Tibial artery (tissue), 4 donors: ENCODE data around the gene NSD1.

Experiments used
- DNase-seq, 2 donors: peaks; one replicate each; pipeline ENCODE4 v3.0.0-alpha.2; 2019
- H3K27ac ChIP-seq, 2 donors: fragments of 200-600 bp; sonication (generic) in 1 of 2; 1 replicate in 1 of 2; 2 replicates in 1 of 2; pipeline ENCODE4 v1.5.1; 2018 to 2019; ENCODE audit warnings: mild to moderate bottlenecking in 1 of 2
- H3K27me3 ChIP-seq, 2 donors: fragments of 200-600 bp; sonication (generic) in 1 of 2; one replicate each; pipeline versions ENCODE4 v1.5.1 to v1.6.0; 2016 to 2019
- H3K36me3 ChIP-seq, 3 donors: fragments of 200-600 bp; sonication (generic) in 2 of 3; one replicate each; pipeline ENCODE4 v1.5.1; 2016 to 2019; ENCODE audit warnings: mild to moderate bottlenecking in 2 of 3
- H3K4me1 ChIP-seq, 4 donors: fragments of 200-600 bp; sonication (generic) in 2 of 4; 1 replicate in 3 of 4; 2 replicates in 1 of 4; pipeline ENCODE4 v1.5.1; 2016 to 2019
- H3K4me3 ChIP-seq, 2 donors: fragments of 200-600 bp; sonication (generic) in 1 of 2; 1 replicate in 1 of 2; 2 replicates in 1 of 2; pipeline ENCODE4 v1.5.1; 2018 to 2019; ENCODE audit warnings: mild to moderate bottlenecking in 2 of 2
- H3K9me3 ChIP-seq, 3 donors: fragments of 200-600 bp; sonication (generic) in 1 of 3; one replicate each; pipeline ENCODE4 v1.5.1; 2016 to 2019
- intact Hi-C: fragments of 100-400 bp; cut with DNase I; formaldehyde crosslinking; loops from one replicate; pipeline ENCODE4 v1.15.0; 2023; ENCODE audit warnings: low total_unique reads
- TF ChIP-seq, protein P1 (sequence below), 2 experiments: fragments of 200-600 bp in 1 of 2; fragments of 450-650 bp in 1 of 2; IDR thresholded peaks; one replicate each; pipeline ENCODE4 v1.5.1; 2017 to 2019; ENCODE audit warnings: antibody characterized with exemption in 2 of 2, mild to moderate bottlenecking in 1 of 2, moderate library complexity in 1 of 2

The NSD1 gene

DNA sequence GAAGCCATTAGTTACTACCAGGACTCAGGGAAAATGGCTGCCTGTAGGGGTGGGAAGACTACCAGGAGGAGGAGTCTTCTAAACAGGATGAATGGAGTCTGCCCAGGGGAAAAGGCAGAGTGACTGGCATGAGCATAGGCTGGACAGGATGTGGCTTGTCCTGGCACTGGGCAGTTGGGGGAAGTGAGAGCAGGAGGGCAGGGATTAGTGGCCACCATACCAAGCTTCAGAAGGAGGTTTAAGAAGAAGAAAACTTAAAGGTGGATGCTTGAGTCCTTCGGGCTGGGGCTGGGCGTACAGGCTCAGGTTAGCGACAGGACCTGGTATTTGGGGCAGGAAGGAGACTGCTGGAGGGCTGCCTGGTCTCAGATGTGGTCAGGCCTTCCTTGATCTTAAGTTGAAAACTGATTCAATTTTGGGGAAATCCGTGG lies 5.0 kb upstream of the NSD1 start:
- Histone ChIP-seq H3K4me1 (peaks cover 0 to 9% (median 6%) of the 10 kb centered on the region in 4 donors), H3K4me3 (no peak overlapping the region), H3K36me3 (no peaks in the 10 kb centered on the region), H3K27ac (no peak overlapping the region), H3K27me3 (no peaks in the 10 kb centered on the region), H3K9me3 (no peaks in the 10 kb centered on the region)
- TF ChIP-seq, protein P1, sequence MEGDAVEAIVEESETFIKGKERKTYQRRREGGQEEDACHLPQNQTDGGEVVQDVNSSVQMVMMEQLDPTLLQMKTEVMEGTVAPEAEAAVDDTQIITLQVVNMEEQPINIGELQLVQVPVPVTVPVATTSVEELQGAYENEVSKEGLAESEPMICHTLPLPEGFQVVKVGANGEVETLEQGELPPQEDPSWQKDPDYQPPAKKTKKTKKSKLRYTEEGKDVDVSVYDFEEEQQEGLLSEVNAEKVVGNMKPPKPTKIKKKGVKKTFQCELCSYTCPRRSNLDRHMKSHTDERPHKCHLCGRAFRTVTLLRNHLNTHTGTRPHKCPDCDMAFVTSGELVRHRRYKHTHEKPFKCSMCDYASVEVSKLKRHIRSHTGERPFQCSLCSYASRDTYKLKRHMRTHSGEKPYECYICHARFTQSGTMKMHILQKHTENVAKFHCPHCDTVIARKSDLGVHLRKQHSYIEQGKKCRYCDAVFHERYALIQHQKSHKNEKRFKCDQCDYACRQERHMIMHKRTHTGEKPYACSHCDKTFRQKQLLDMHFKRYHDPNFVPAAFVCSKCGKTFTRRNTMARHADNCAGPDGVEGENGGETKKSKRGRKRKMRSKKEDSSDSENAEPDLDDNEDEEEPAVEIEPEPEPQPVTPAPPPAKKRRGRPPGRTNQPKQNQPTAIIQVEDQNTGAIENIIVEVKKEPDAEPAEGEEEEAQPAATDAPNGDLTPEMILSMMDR (IDR thresholded peaks at IDR 0.05): no peak
- peak in 1 of 2 donors; percentile 35 for DNase-seq
- intact Hi-C loops: no loop called here

DNA sequence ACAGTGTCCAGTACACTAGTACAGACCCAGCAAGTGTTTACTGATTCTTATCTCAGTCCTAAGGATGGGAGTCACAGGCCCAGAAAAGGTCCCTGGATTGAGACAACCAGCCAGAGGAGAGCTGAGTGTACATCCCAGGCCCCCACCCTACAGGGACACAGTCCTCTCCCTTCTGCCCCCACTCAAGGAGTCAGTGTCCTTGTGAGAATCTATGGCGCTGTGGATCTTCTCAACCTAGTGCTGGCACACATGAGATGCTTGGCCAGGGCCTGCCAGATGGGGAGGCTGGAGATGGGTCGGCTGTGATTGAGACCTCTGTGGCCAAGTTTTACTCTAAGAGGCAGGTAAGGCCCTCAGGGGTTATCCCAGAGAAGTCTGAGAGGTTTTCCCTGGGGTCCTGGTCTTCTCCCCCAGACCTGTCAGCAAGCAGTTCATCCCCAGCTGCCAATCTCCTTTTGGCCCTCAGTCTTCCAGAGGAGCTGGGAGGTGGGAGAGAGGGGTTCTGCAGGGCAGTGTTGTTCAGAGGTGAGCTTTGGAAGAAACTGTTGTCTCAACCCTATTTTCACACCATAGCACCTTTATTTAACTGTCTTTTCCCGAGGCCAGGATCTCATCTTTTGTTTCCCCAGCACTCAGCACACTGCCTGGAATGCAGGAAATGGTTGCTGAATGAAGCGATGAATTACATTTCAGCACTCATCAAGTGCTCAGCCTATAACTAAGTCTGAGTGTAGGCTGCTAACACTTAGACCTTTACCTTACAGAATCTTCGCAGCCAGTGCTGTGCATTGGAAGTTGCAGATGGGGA lies 3.2 kb upstream of the NSD1 start:
- H3K36me3 ChIP-seq: peaks cover 0 to 4% (median 4%) of the 10 kb centered on the region in 3 donors
- no peak for DNase-seq
- H3K27me3 ChIP-seq: no peaks in the 10 kb centered on the region
- peaks cover 0 to 21% (median 15%) of the 10 kb centered on the region in 4 donors for H3K4me1 ChIP-seq
- H3K4me3 ChIP-seq: no peak overlapping the region
- H3K9me3 ChIP-seq: no peaks in the 10 kb centered on the region
- H3K27ac ChIP-seq: no peak overlapping the region
- intact Hi-C loops: no loop called here
- TF ChIP-seq, protein P1 (IDR thresholded peaks at IDR 0.05): no peak

DNA sequence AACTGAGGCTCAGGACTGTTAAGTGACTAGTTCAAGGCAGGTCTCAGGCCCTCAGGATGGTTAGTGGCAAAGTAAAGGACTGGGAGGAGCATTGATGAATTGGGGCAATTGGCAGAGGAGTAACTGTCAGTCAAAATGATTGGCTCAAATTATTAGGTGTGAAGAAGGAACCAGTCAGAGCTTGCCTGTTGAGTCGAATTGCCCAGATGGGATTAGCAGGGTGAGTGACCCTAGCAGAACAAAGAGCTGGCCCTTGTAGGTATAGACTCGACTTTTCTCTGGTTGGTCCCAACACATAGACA lies 2.6 kb upstream of the NSD1 start:
- Histone ChIP-seq H3K4me1 (peaks cover 0 to 26% (median 20%) of the 10 kb centered on the region in 4 donors), H3K27me3 (no peaks in the 10 kb centered on the region), H3K4me3 (no peak overlapping the region), H3K36me3 (peaks cover 4 to 9% (median 8%) of the 10 kb centered on the region in 3 donors), H3K9me3 (no peaks in the 10 kb centered on the region), H3K27ac (no peak overlapping the region)
- TF ChIP-seq, protein P1 (IDR thresholded peaks at IDR 0.05): no peak
- no peak for DNase-seq
- intact Hi-C loops: no loop called here

DNA sequence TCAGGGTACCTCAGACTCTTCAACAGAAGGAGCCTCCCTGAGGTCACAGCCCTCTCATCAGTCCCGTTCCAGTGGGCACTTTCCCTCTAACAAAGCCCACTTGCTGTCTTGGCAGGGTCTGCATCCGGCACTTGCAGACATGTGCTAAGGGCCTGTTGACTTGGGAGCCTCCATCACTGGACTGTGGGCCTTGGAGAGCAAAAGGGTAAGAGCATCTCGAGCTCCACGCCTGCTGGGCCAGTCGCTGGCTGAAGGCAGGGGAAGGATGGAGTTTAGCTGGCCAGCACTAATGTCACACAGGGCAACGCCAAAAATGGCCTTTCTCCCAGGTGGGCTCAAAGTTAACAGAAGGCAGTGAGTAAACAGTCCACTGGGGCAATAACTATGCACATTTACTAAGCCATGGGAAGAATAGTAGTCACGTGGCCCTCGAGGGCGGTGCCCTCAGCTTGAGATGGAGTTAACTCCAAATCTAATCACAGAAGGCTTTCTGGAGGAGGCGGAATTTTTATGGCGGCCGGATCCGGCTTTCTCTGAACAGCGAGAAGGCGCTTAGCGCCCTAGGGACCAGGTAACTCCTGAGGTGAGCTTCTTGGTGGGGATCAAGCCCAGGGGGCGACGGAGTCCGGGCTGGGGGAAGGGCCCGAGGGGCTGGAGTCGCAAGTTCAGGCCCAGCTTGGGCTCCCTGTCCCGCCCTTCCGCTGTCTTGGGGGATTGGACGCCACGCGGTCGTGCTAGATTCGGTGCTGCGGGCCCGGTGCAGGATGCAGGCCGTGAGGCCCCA lies 2.0 kb upstream of the NSD1 start:
- DNase-seq: no peak
- TF ChIP-seq, protein P1 (IDR thresholded peaks at IDR 0.05): no peak
- intact Hi-C loops: no loop called here

DNA sequence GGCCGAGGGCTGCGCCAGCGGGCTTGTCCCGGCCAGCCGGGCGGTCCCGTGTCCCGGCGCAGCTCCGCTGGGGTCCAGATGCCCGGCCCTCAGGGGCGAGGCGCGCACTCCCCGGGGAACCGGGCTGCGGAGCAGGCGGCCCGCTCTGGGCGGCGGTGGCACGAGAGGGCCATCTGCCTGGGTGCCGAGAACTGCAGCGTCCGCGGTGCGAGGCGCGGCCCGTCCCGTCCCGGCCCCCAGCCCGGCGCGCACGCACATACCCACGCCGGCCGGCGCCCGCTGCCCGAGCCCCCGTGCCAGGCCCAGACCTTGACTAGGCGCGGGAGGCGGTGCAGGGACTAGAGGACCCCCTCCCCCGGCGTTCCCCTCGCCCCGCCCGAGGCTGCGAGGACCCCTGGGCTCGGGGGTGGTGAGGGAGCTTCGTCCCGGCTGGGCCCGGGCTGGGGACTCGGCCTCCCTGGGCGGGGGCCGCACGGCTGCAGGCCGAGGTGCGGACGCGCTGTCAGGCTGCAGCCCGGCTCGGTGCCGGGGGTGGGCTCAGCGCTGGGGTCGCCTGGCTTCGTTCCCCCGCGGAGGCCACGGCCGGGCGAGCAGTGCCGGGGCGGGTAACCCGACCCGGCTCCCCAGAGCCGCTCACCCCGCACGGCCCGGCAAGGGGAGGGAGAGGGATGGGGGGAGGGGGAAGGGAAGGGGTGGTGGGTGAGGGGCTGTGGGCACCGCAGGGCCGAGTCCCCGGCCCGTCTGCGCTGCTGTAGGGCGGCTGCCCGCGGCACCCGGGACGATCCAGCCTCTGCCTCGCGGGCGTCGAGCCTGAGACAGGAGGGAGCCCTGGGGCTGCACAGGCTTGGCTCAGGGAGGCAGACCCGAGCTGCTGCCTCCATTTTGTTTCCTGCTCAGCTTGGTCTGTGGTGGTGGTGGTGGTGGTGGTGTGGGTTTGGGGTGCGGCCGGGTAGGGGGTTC lies 1.2 kb upstream of the NSD1 start:
- TF ChIP-seq, protein P1 (IDR thresholded peaks at IDR 0.05): no peak
- intact Hi-C loops: no loop called here

More for the DNA sequence above, 2.0 kb upstream of the NSD1 start:
- H3K9me3 ChIP-seq: no peaks in the 10 kb centered on the region
- H3K27me3 ChIP-seq: no peaks in the 10 kb centered on the region
- peaks cover 8 to 15% (median 9%) of the 10 kb centered on the region in 3 donors for H3K36me3 ChIP-seq
- peak overlapping the region; percentile 64 to 87 for H3K4me3 ChIP-seq
- H3K4me1 ChIP-seq: peaks cover 0 to 32% (median 25%) of the 10 kb centered on the region in 4 donors
- H3K27ac ChIP-seq: peak overlapping the region; percentile 85 to 93

More for the DNA sequence above, 1.2 kb upstream of the NSD1 start:
- no peaks in the 10 kb centered on the region for H3K27me3 ChIP-seq
- peaks cover 0 to 41% (median 34%) of the 10 kb centered on the region in 4 donors for H3K4me1 ChIP-seq
- DNase-seq: peak; percentile 27 to 71
- peak overlapping the region; percentile 64 to 87 for H3K4me3 ChIP-seq
- H3K9me3 ChIP-seq: no peaks in the 10 kb centered on the region
- H3K27ac ChIP-seq: peak overlapping the region; percentile 85 to 93
- H3K36me3 ChIP-seq: peaks cover 9 to 15% (median 10%) of the 10 kb centered on the region in 3 donors
